GM13977 (cell line): ENCODE measurements around the gene DLG2.

Source experiments
- DNase-seq: peaks from one replicate; pipeline ENCODE4 v3.0.0; 2012; ENCODE audit warnings: low spot score
- in situ Hi-C: fragments of 300-500 bp; cut with MboI; formaldehyde crosslinking; loops from one replicate; pipeline ENCODE4 v1.12.0; 2022; ENCODE audit warnings: low sequenced_read_pairs, low pct_unique_long_range_greater_than_20kb, mixed read lengths, inconsistent platforms; ENCODE audit not compliant: unreplicated experiment
- TF ChIP-seq, protein P1 (sequence below): IDR thresholded peaks from 2 replicates; pipeline ENCODE4 v1.5.1; 2012; ENCODE audit warnings: mild to moderate bottlenecking, control low read depth; ENCODE audit not compliant: insufficient read depth; ENCODE audit errors: extremely low read depth, missing control alignments

Gene DLG2

DNA sequence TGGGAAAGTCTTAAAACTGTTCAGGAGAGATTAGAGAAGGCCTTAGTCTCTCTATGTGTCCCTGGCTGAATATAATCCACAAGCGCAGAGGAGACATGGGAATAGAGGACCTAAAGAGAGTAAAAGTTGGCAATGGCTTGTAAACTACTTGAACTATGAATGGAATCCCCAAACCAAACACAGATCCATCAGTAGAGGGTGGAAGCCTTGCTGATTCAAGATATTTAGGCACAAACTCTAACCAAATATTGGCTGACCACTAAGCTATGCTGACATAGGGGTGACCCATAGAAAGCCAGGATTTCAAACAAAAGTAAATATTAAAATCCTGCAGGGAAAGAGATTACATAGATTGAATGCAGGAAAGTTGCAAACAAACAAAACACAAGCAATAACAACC lies 439.2 kb downstream of the DLG2 start:
- TF ChIP-seq, protein P1, sequence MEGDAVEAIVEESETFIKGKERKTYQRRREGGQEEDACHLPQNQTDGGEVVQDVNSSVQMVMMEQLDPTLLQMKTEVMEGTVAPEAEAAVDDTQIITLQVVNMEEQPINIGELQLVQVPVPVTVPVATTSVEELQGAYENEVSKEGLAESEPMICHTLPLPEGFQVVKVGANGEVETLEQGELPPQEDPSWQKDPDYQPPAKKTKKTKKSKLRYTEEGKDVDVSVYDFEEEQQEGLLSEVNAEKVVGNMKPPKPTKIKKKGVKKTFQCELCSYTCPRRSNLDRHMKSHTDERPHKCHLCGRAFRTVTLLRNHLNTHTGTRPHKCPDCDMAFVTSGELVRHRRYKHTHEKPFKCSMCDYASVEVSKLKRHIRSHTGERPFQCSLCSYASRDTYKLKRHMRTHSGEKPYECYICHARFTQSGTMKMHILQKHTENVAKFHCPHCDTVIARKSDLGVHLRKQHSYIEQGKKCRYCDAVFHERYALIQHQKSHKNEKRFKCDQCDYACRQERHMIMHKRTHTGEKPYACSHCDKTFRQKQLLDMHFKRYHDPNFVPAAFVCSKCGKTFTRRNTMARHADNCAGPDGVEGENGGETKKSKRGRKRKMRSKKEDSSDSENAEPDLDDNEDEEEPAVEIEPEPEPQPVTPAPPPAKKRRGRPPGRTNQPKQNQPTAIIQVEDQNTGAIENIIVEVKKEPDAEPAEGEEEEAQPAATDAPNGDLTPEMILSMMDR: no peak
- DNase-seq: no peak
- in situ Hi-C loops: no loop called here

DNA sequence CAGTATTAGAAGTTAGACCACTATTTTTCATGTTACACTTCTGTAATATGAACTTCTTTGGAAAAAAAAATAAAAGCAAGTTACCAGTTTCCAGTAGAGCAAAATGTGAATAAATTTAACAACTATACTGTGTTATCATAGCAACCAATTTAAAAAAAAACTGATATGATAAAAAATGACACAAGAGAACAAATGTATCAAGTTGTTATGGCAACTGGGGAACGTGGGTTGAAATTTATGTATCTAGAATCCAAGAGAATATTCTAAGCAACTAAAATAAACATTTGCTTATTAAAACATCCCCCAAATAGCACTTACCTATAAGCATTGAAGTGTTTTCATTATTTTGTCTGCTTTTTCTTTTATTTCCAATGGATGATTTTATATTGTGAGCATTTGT lies 442.4 kb downstream of the DLG2 start:
- in situ Hi-C loops: no loop called here
- TF ChIP-seq, protein P1: no peak
- DNase-seq: no peak

DNA sequence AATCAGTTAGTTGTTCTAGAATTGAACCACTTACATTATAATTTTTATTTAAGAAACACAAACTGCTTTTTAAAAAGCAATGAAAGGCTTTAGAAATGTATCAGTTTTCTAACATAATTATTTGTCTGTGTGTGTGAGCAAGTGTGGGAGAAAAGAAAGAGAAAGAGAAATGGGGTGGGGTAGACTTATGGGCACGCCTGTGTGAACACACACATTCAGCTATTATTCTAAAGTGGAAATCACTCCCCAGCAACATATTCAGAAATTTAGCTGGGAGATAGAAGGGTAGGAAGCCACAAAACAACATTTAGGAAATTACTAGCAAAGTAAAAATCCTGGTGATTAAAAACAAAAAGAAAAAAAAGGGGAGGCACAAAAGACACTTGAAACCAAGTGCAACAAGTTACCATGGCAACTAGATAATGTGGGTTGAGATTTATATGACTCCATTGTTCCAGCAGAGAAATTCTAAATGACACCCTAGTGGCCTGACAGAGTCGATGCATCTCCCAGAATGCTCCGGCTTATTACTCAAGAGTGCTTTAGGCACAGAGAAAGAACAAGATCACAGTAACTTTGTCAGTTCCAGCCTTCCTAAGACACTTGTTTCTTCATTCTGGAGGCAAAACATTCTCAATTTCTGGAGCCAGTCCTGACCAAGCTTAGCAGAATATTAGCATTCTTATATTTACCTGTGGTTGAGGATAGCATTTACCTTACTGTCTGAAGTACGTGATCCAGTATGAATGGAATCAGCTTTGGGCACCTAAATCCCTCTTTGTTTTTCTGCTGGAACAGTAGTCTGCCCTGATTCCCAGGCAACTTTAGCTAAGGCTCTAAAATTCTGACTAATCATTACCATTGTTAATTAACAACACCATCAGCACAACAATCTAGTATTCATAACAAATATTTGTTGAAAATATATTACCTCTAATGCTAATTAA lies 444.4 kb downstream of the DLG2 start:
- TF ChIP-seq, protein P1: peak; percentile 18
- in situ Hi-C loops: no loop called here
- peak; percentile 27 for DNase-seq

DNA sequence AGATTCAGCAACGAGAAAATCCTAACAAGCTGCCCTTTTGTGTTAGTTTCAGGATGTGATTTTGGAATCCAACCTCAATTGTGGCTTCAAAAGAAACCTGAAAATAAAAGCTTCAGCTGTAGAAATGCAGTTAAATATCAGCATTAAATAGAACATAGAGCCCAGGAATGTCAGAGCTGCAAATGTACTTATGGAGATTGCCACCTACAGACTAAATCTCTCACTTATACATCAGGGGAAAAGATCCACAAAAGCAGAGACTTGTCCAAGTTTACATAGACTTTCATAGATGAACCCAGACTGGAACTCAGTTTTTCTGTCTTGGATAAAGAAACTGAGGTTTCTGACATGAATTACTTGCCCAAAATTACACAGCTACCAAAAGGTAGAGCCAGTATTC lies 446.6 kb downstream of the DLG2 start:
- in situ Hi-C loops: no loop called here
- TF ChIP-seq, protein P1: no peak
- no peak for DNase-seq

DNA sequence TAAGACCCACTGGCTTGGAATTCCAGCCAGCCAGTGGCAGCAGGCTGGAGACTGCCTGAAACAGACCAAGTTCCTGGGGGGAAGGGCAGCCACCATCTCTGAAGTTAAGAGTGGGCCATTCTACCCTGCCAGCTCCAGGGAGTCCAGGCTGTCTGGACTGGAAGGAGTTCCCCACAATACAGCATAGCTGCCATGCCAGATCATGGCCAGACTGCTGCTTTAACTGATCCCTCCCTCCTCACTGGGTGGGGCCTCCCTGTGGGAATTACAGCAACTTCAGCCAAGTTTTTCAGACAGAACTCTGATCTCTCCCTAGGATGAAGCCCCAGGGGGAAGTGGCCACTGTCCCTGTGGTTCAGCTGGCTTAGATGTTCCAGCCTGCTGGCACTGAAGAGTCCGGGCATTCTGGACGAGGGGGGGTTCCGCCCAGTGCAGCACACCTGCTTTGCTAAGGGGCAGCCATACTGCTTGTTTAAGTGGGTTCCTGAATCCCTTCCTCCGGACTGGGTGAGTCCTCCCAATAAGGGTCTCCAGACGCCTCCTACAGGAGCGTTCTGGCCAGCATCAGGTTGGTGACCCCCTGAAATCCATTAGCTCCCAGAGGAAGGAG lies 455.4 kb downstream of the DLG2 start:
- TF ChIP-seq, protein P1: no peak
- DNase-seq: no peak
- in situ Hi-C loops: no loop called here

DNA sequence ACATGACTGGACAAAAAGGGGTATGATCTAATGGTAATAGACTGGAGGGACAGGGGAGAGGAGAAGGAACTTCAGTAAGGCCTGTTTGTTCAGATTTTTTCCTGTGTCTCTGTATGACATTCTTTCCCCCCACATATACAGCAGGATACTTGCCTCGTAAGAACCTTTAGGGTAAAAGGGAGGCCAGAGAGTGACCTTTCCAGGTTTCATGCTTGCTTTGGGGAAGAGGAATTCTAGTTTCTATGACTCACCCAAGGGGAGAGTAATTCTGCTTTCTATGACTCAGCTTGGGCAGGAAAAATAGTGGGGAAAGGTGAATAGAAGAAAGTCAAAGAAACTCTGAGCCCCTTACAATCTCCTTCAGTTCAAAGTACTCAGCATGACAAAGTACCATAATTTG lies 457.0 kb downstream of the DLG2 start:
- TF ChIP-seq, protein P1: no peak
- in situ Hi-C loops: no loop called here
- no peak for DNase-seq
